SK-N-SH (cell line): ENCODE results near the gene RNASE9. TPM values are rescaled to one million over a fixed set of nuclear protein-coding genes. Genes with fewer than 3 reads are reported as not detected.

Experiments used
- CTCF ChIA-PET: fragments of 300-600, 350-600 bp; formaldehyde crosslinking; extraction: SDS; loops from one replicate; lab custom pipeline; 2021; lab: Yijun Ruan, JAX
- POLR2A ChIA-PET: fragments of 350-600 bp; sonication (Branson Sonifier 250); formaldehyde crosslinking; extraction: SDS; loops from one replicate; lab custom pipeline; 2020; ENCODE audit warnings: antibody characterized with exemption, inconsistent platforms; lab: Yijun Ruan, JAX
- DNase-seq: peaks from one replicate; pipeline ENCODE4 v3.0.0; 2012
- H2AFZ ChIP-seq: fragments of 200-600 bp; sonication (generic); 2 replicates; pipeline ENCODE4 v1.8.1; 2016; ENCODE audit warnings: antibody characterized with exemption, mild to moderate bottlenecking, low read depth
- H3F3A ChIP-seq: fragments of 200-600 bp; sonication (generic); replicated peaks from 2 replicates; pipeline ENCODE3; 2016; ENCODE audit warnings: antibody characterized with exemption, mild to moderate bottlenecking; ENCODE audit not compliant: insufficient read depth
- H3K27ac ChIP-seq, 2 experiments: fragments of 200-500 bp in 1 of 2; fragments of 200-600 bp in 1 of 2; sonication (Bioruptor generic) in 1 of 2; sonication (generic), shearing (Covaris generic) in 1 of 2; 2 replicates each; pipeline versions ENCODE4 v1.5.1 to v1.6.1; 2014 to 2016; ENCODE audit warnings: low read depth in 2 of 2, inconsistent platforms in 1 of 2, low read length in 1 of 2, mild to moderate bottlenecking in 1 of 2, mixed read lengths in 1 of 2
- H3K27me3 ChIP-seq: fragments of 200-600 bp; sonication (generic), shearing (Covaris generic); 2 replicates; pipeline ENCODE4 v1.6.1; 2016; ENCODE audit warnings: mixed run types; ENCODE audit not compliant: insufficient read depth
- H3K36me3 ChIP-seq, 2 experiments: fragments of 200-500 bp in 1 of 2; fragments of 200-600 bp in 1 of 2; sonication (Bioruptor generic) in 1 of 2; sonication (generic) in 1 of 2; replicated peaks in 1 of 2; 2 replicates each; pipeline versions ENCODE3 to v1.5.1; 2014 to 2016; ENCODE audit warnings: low read length in 1 of 2, mild to moderate bottlenecking in 1 of 2; ENCODE audit not compliant: insufficient read depth in 2 of 2, control insufficient read depth in 1 of 2
- H3K4me1 ChIP-seq, 2 experiments: fragments of 200-500 bp in 1 of 2; fragments of 200-600 bp in 1 of 2; sonication (Bioruptor generic) in 1 of 2; sonication (generic), shearing (Covaris generic) in 1 of 2; 2 replicates each; pipeline versions ENCODE4 v1.5.1 to v1.6.1; 2014 to 2016; ENCODE audit warnings: low read depth in 1 of 2, low read length in 1 of 2, mixed run types in 1 of 2; ENCODE audit not compliant: insufficient read depth in 2 of 2, control insufficient read depth in 1 of 2
- H3K4me2 ChIP-seq: fragments of 200-600 bp; sonication (generic), shearing (Covaris generic); 2 replicates; pipeline ENCODE4 v1.6.1; 2017; ENCODE audit warnings: mixed run types
- H3K4me3 ChIP-seq, 2 experiments: fragments of 200-500 bp in 1 of 2; fragments of 200-600 bp in 1 of 2; sonication (Bioruptor generic) in 1 of 2; sonication (generic), shearing (Covaris generic) in 1 of 2; 2 replicates each; pipeline versions ENCODE4 v1.5.1 to v1.8.1; 2014 to 2016; ENCODE audit warnings: low read depth in 2 of 2, inconsistent platforms in 1 of 2, low read length in 1 of 2, mild to moderate bottlenecking in 1 of 2, mixed read lengths in 1 of 2, moderate library complexity in 1 of 2
- H3K79me2 ChIP-seq: fragments of 200-600 bp; sonication (generic); 2 replicates; pipeline ENCODE4 v1.8.1; 2017; ENCODE audit warnings: mild to moderate bottlenecking; ENCODE audit not compliant: insufficient read depth
- H3K9ac ChIP-seq: fragments of 200-600 bp; sonication (generic); 2 replicates; pipeline ENCODE4 v1.6.1; 2017; ENCODE audit warnings: mixed run types
- H3K9me2 ChIP-seq: fragments of 200-600 bp; sonication (generic); 2 replicates; pipeline ENCODE4 v1.6.1; 2017; ENCODE audit warnings: mixed run types
- H3K9me3 ChIP-seq: fragments of 200-600 bp; sonication (generic); 2 replicates; pipeline ENCODE4 v1.6.1; 2017; ENCODE audit warnings: mixed run types, mild to moderate bottlenecking, moderate library complexity
- H4K20me1 ChIP-seq: fragments of 200-600 bp; sonication (generic); 2 replicates; pipeline ENCODE4 v1.6.1; 2017; ENCODE audit warnings: mild to moderate bottlenecking, mixed run types; ENCODE audit not compliant: insufficient read depth
- CHD2 ChIP-seq: fragments of 150-350 bp; IDR thresholded peaks from 2 replicates; pipeline ENCODE4 v1.6.1; 2018; ENCODE audit warnings: low read length; ENCODE audit not compliant: partially characterized antibody
- EP300 ChIP-seq, 2 experiments: IDR thresholded peaks; 2 replicates each; pipeline versions ENCODE4 v1.4.0 to v1.6.1; 2012; ENCODE audit warnings: borderline replicate concordance in 1 of 2, low read depth in 1 of 2, low read length in 1 of 2
- FOSL2 ChIP-seq: IDR thresholded peaks from 2 replicates; pipeline ENCODE4 v1.4.0; 2012; ENCODE audit warnings: low read depth, mild to moderate bottlenecking, moderate library complexity, borderline replicate concordance
- GABPA ChIP-seq: IDR thresholded peaks from 2 replicates; pipeline ENCODE4 v1.4.0; 2012; ENCODE audit warnings: low read depth, mild to moderate bottlenecking
- GATA2 ChIP-seq: sonication (generic); formaldehyde crosslinking; IDR thresholded peaks from 2 replicates; pipeline ENCODE4 v1.5.0; 2020; ENCODE audit warnings: mild to moderate bottlenecking, missing genetic modification reagents
- MAX ChIP-seq: IDR thresholded peaks from 2 replicates; pipeline ENCODE4 v1.4.0; 2012; ENCODE audit warnings: low read depth
- RCOR1 ChIP-seq: fragments of 150-350 bp; IDR thresholded peaks from 2 replicates; pipeline ENCODE4 v1.6.1; 2017; ENCODE audit warnings: antibody characterized with exemption, low read length
- REST ChIP-seq: IDR thresholded peaks from 2 replicates; pipeline ENCODE4 v1.6.1; 2012; ENCODE audit warnings: mild to moderate bottlenecking, low read depth, low read length, moderate library complexity
- RXRA ChIP-seq: IDR thresholded peaks from 2 replicates; pipeline ENCODE4 v1.4.0; 2012; ENCODE audit warnings: low read depth, mild to moderate bottlenecking, borderline replicate concordance
- TCF12 ChIP-seq: IDR thresholded peaks from 2 replicates; pipeline ENCODE4 v1.4.0; 2012
- TEAD4 ChIP-seq: IDR thresholded peaks from 2 replicates; pipeline ENCODE4 v1.4.0; 2012; ENCODE audit warnings: mild to moderate bottlenecking, borderline replicate concordance; ENCODE audit not compliant: insufficient read depth
- USF1 ChIP-seq: IDR thresholded peaks from 2 replicates; pipeline ENCODE4 v1.4.0; 2012; ENCODE audit warnings: low read depth, borderline replicate concordance
- ZBTB33 ChIP-seq: IDR thresholded peaks from 2 replicates; pipeline ENCODE4 v1.4.0; 2012; ENCODE audit warnings: low read depth, borderline replicate concordance
- WGBS: methylation state at CpG from one replicate; pipeline ENCODE4 v1.1.6; 2017; ENCODE audit warnings: low lambda C conversion rate; 5-methylcytosine and 5-hydroxymethylcytosine counted together
- polyA plus RNA-seq, 3 experiments: library from polyadenylated mRNA; depleted of rRNA; stranded (reverse); fragments of >200 nt; gene quantifications; 2 replicates each; pipeline ENCODE4 v1.2.3, GENCODE V29; 2012

RNASE9 gene
- not detected in 2 replicates for polyA plus RNA-seq (2012; rRNA removed)
- not detected in 2 replicates for polyA plus RNA-seq (2012; cell fraction: cytosol; rRNA removed)
- polyA plus RNA-seq (2012; cell fraction: nucleus; rRNA removed) = not detected in 2 replicates

- H3K4me1 ChIP-seq = no peaks in the 10 kb centered on the region
- H3K36me3 ChIP-seq = no peaks in the 10 kb centered on the region
- no peaks in the 10 kb centered on the region for H3K9me3 ChIP-seq
- H3K79me2 ChIP-seq = no peaks in the 10 kb centered on the region
- no peak within 1 kb of the TSS for H3K9ac ChIP-seq
- WGBS = 12% methylated on average over 3 of the region's 3 CpGs
- H3K27me3 ChIP-seq = peaks cover 22% of the 10 kb centered on the region
- TF ChIP-seq ZBTB33 (no peak), GATA2 (CRISPR knock-in tag) (no peak), EP300 (IDR thresholded peaks at IDR 0.05; ENCODE audit: borderline replicate concordance in 1 of 2, low read depth in 1 of 2, low read length in 1 of 2) (no peak), RCOR1 (no peak)
- TF ChIP-seq, all 33 proteins: peak for 0
- ChIA-PET CTCF (interaction anchor here (0.6 kb wide), 1 partner anchor 410 kb away, joined by 3 read pairs; no protein-coding TSS in a partner anchor), POLR2A (no interaction called here)
- Histone ChIP-seq H4K20me1 (no peaks in the 10 kb centered on the region), H3F3A (no peaks in the 10 kb centered on the region), H3K9me2 (no peaks in the 10 kb centered on the region), H3K4me2 (no peak within 1 kb of the TSS), H3K27ac (no peak within 1 kb of the TSS), H3K4me3 (no peak within 1 kb of the TSS), H2AFZ (no peak within 1 kb of the TSS)
- DNase-seq = no peak
Observed at GRCh38 chr14:20560961-20561360, at the start of gene RNASE9. Gene RNASE9 (minus strand): TSS chr14:20561047.

- no peaks in the 10 kb centered on the region for H3K9me2 ChIP-seq
- no peaks in the 10 kb centered on the region for H3K9me3 ChIP-seq
- no peaks in the 10 kb centered on the region for H3K79me2 ChIP-seq
- ChIA-PET CTCF (interaction anchor here (0.8 to 4.9 kb wide), 26 partner anchors 8 to 294 kb away, joined by 3 to 70 read pairs (median 4); partner anchors contain the start of genes APEX1, CCNB1IP1, OSGEP and PARP2), POLR2A (no interaction called here)
- peaks cover 6% of the 10 kb centered on the region for H4K20me1 ChIP-seq
- H3K9ac ChIP-seq = peak overlapping the region; percentile 46; the same call in 1 of the 2 replicates
- TF ChIP-seq CHD2 (peak; percentile 46), TEAD4 (peak; percentile 85), TCF12 (peak; percentile 13; the same call in 1 of the 2 replicates), RXRA (peak; percentile 38; the same call in 1 of the 2 replicates), GABPA (no peak), EP300 (IDR thresholded peaks at IDR 0.05; ENCODE audit: borderline replicate concordance in 1 of 2, low read depth in 1 of 2, low read length in 1 of 2) (no peak), REST (peak; percentile 42; the same call in 1 of the 2 replicates), MAX (0 out of 2 replicates have a peak, but pooled peaks have one; percentile 11), USF1 (0 out of 2 replicates have a peak, but pooled peaks have one; percentile 12), FOSL2 (peak; percentile 56; the same call in 1 of the 2 replicates), ZBTB33 (no peak)
- 3% methylated on average over 26 of the region's 27 CpGs for WGBS
- H3K4me2 ChIP-seq = peak overlapping the region; percentile 73
- H3K27me3 ChIP-seq = no peaks in the 10 kb centered on the region
- H3F3A ChIP-seq = peaks cover 36% of the 10 kb centered on the region
- no peak overlapping the region for H3K27ac ChIP-seq
- no peaks in the 10 kb centered on the region; a peak in 2 of 4 replicates for H3K4me1 ChIP-seq
- peak overlapping the region; percentile 63; the same call in 1 of the 2 replicates for H2AFZ ChIP-seq
- H3K36me3 ChIP-seq = no peaks in the 10 kb centered on the region
- DNase-seq = peak; percentile 66
- peak overlapping the region; percentile 82 to 96 for H3K4me3 ChIP-seq
Observed at GRCh38 chr14:20610002-20610765, 49.3 kb upstream of the RNASE9 start.
